Neural progenitor cell (in vitro differentiated cells): Measurements from ENCODE around the gene PLGRKT. TPM values are rescaled to one million over a fixed set of nuclear protein-coding genes. Genes with fewer than 3 reads are reported as not detected.

ENCODE experiments used
- DNase-seq: peaks from one replicate; pipeline ENCODE4 v3.0.0-alpha.2; 2016; ENCODE audit warnings: low spot score
- H2AFZ ChIP-seq: fragments of 200-600 bp; sonication (generic); replicated peaks from 2 replicates; pipeline ENCODE4 v1.6.1; 2016; ENCODE audit warnings: antibody characterized with exemption
- H3F3A ChIP-seq: fragments of 200-600 bp; sonication (generic); 2 replicates; pipeline ENCODE4 v1.6.1; 2016; ENCODE audit warnings: antibody characterized with exemption, low read depth
- H3K27ac ChIP-seq: fragments of 200-600 bp; sonication (generic); 2 replicates; pipeline ENCODE4 v1.5.1; 2016; ENCODE audit warnings: mild to moderate bottlenecking
- H3K27me3 ChIP-seq: fragments of 200-600 bp; sonication (generic); 2 replicates; pipeline ENCODE4 v1.6.1; 2016; ENCODE audit warnings: mild to moderate bottlenecking, moderate library complexity
- H3K36me3 ChIP-seq: fragments of 200-600 bp; sonication (generic); 2 replicates; pipeline ENCODE4 v1.5.1; 2016
- H3K4me1 ChIP-seq: fragments of 200-600 bp; sonication (generic); 2 replicates; pipeline ENCODE4 v1.6.1; 2016; ENCODE audit warnings: mixed run types
- H3K4me2 ChIP-seq: fragments of 200-600 bp; sonication (generic); 2 replicates; pipeline ENCODE4 v1.6.1; 2016
- H3K4me3 ChIP-seq: fragments of 200-600 bp; sonication (generic); 2 replicates; pipeline ENCODE4 v1.5.1; 2016
- H3K79me2 ChIP-seq: fragments of 200-600 bp; sonication (generic); 2 replicates; pipeline ENCODE4 v1.6.1; 2016; ENCODE audit warnings: low read depth
- H3K9ac ChIP-seq: fragments of 200-600 bp; sonication (generic); 2 replicates; pipeline ENCODE4 v1.6.1; 2016
- H3K9me3 ChIP-seq: fragments of 200-600 bp; sonication (generic); 2 replicates; pipeline ENCODE4 v1.5.1; 2016; ENCODE audit warnings: low read depth
- H4K20me1 ChIP-seq: fragments of 200-600 bp; sonication (generic); 2 replicates; pipeline ENCODE4 v1.6.1; 2016; ENCODE audit warnings: low read depth
- H3K27ac Mint-ChIP-seq: 3 replicates; pipeline ENCODE4 v1.8.0; 2021; ENCODE audit warnings: mixed read lengths
- H3K27me3 Mint-ChIP-seq: 2 replicates; pipeline ENCODE4 v1.8.0; 2022; ENCODE audit warnings: low read depth, mild to moderate bottlenecking, inconsistent platforms, moderate library complexity, mixed read lengths; ENCODE audit not compliant: insufficient read depth
- H3K36me3 Mint-ChIP-seq: 3 replicates; pipeline ENCODE4 v1.8.0; 2021; ENCODE audit warnings: mixed read lengths
- H3K4me1 Mint-ChIP-seq: 3 replicates; pipeline ENCODE4 v1.8.0; 2021; ENCODE audit warnings: mixed read lengths
- H3K4me3 Mint-ChIP-seq: 3 replicates; pipeline ENCODE4 v1.8.0; 2021; ENCODE audit warnings: mild to moderate bottlenecking, moderate library complexity, mixed read lengths
- H3K9me3 Mint-ChIP-seq: 3 replicates; pipeline ENCODE4 v1.8.0; 2020; ENCODE audit warnings: mixed read lengths
- CTCF ChIP-seq: fragments of 200-600 bp; sonication (generic); IDR thresholded peaks from 2 replicates; pipeline ENCODE4 v1.5.1; 2017; ENCODE audit warnings: antibody characterized with exemption, mild to moderate bottlenecking
- EZH2 ChIP-seq: fragments of 200-600 bp; sonication (generic); IDR thresholded peaks from 2 replicates; pipeline ENCODE4 v1.6.1; 2017; ENCODE audit warnings: antibody characterized with exemption, mild to moderate bottlenecking, moderate library complexity
- EZH2phosphoT487 ChIP-seq: fragments of 200-600 bp; sonication (generic); IDR thresholded peaks from 2 replicates; pipeline ENCODE4 v1.6.1; 2017; ENCODE audit warnings: antibody characterized with exemption
- total RNA-seq: library from RNA; depleted of rRNA; stranded (reverse); fragments of >200 nt; gene quantifications from 2 replicates; pipeline ENCODE4 v1.2.3, GENCODE V29; 2015; ENCODE audit warnings: low replicate concordance

PLGRKT gene
- total RNA-seq, 1 donor from 2014 or later = 37.7 TPM

GRCh38 chr9:5355817-5356216 is 81.9 kb downstream of the PLGRKT start:
- no peaks in the 10 kb centered on the region for H3K9me3 ChIP-seq
- no peak for TF ChIP-seq EZH2phosphoT487
- no peak for TF ChIP-seq EZH2
- TF ChIP-seq CTCF = no peak
- no peak overlapping the region for H3K9ac ChIP-seq
- H3K4me1 Mint-ChIP-seq = no peaks in the 10 kb centered on the region
- H3K36me3 Mint-ChIP-seq = peaks cover 2% of the 10 kb centered on the region
- no peak overlapping the region for H2AFZ ChIP-seq
- no peaks in the 10 kb centered on the region for H3K27me3 ChIP-seq
- no peaks in the 10 kb centered on the region for H3K36me3 ChIP-seq
- no peak overlapping the region for H3K27ac Mint-ChIP-seq
- H3K27ac ChIP-seq = no peak overlapping the region
- no peak for DNase-seq
- no peaks in the 10 kb centered on the region for H3K9me3 Mint-ChIP-seq
- H3K4me3 ChIP-seq = no peak overlapping the region
- H3K4me1 ChIP-seq = no peaks in the 10 kb centered on the region
- no peak overlapping the region for H3K4me3 Mint-ChIP-seq
- no peak overlapping the region for H3K4me2 ChIP-seq
- H3F3A ChIP-seq = no peaks in the 10 kb centered on the region
- H3K27me3 Mint-ChIP-seq = no peaks in the 10 kb centered on the region
- H4K20me1 ChIP-seq = no peaks in the 10 kb centered on the region
- no peaks in the 10 kb centered on the region for H3K79me2 ChIP-seq

DNA sequence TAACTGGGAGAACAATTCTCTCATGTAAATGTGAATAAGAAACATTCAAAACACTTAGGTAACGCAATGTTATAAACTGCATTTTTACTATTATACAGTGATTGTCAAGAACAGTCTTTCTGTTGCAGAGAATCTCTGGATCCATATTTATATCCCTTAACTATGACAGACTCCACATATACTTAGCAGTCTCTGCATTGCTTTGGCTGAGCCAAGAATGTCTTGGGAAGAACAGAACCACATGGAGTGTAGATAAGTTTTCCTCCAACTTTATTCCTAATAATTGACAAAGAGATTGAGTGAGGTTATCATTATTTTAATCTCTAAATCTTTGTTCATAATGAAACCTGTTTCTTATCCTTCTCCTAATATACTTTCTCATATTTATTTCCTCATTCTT is 82.5 kb downstream of the PLGRKT start:
- no peak overlapping the region for H3K4me3 Mint-ChIP-seq
- H3K27me3 Mint-ChIP-seq = peaks cover 3% of the 10 kb centered on the region

GRCh38 chr9:5354184-5354583 is 83.5 kb downstream of the PLGRKT start:
- Mint-ChIP-seq H3K27me3 (peaks cover 3% of the 10 kb centered on the region), H3K27ac (no peak overlapping the region), H3K36me3 (peaks cover 2% of the 10 kb centered on the region), H3K9me3 (peaks cover 7% of the 10 kb centered on the region), H3K4me3 (no peak overlapping the region), H3K4me1 (no peaks in the 10 kb centered on the region)
- Histone ChIP-seq H3K9me3 (no peaks in the 10 kb centered on the region), H3K9ac (no peak overlapping the region), H3K36me3 (no peaks in the 10 kb centered on the region), H3K4me2 (no peak overlapping the region), H4K20me1 (no peaks in the 10 kb centered on the region), H3K27ac (no peak overlapping the region), H3K79me2 (no peaks in the 10 kb centered on the region), H3K4me1 (no peaks in the 10 kb centered on the region), H3K4me3 (no peak overlapping the region), H3K27me3 (no peaks in the 10 kb centered on the region), H2AFZ (no peak overlapping the region), H3F3A (no peaks in the 10 kb centered on the region)
- no peak for DNase-seq
- TF ChIP-seq EZH2phosphoT487 (no peak), CTCF (no peak), EZH2 (no peak)

More for the DNA sequence above, 82.5 kb downstream of the PLGRKT start:
- no peaks in the 10 kb centered on the region for H3K79me2 ChIP-seq
- H2AFZ ChIP-seq = no peak overlapping the region
- H3K4me1 Mint-ChIP-seq = no peaks in the 10 kb centered on the region
- H3K9me3 Mint-ChIP-seq = peaks cover 1% of the 10 kb centered on the region
- H3K27ac Mint-ChIP-seq = no peak overlapping the region
- no peaks in the 10 kb centered on the region for H3K36me3 ChIP-seq
- no peak overlapping the region for H3K4me2 ChIP-seq
- H3F3A ChIP-seq = no peaks in the 10 kb centered on the region
- no peak for DNase-seq
- no peaks in the 10 kb centered on the region for H4K20me1 ChIP-seq
- no peak for TF ChIP-seq CTCF
- TF ChIP-seq EZH2 = no peak
- no peak for TF ChIP-seq EZH2phosphoT487
- H3K4me3 ChIP-seq = no peak overlapping the region
- no peaks in the 10 kb centered on the region for H3K9me3 ChIP-seq
- H3K27ac ChIP-seq = no peak overlapping the region
- no peak overlapping the region for H3K9ac ChIP-seq
- no peaks in the 10 kb centered on the region for H3K4me1 ChIP-seq
- H3K36me3 Mint-ChIP-seq = peaks cover 2% of the 10 kb centered on the region
- H3K27me3 ChIP-seq = no peaks in the 10 kb centered on the region
